ENCODE data around the gene DIPK1B.
"Not testable (repeated sequence)": the region's sequence is repeated elsewhere in the genome, so short reads cannot be mapped to it uniquely, and the experiment has no call there.

The DIPK1B gene

DNA sequence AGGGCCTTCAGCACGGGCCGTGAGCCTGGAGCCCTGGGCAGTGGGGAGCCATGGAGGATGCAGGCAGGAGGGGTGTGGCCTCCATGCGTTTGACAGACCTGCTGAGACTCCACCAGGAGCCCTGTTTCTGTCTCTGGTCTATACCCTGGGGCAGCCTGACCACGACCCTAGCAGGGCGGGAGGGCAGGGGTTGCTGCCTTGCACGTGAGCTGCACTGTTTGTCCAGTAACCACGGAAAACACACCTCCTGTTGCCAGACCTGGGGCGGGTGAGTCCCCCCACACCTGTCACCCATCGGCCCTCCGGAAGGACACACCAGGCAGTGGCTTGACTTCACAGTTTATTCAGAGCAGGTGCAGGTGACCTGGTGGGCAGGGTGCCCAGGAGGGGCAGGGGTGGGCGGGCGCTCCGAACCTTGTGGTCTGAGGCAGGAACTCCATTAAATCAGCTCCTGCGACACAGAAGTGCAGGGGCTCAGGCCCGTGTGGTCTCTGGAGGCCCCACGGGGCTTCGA, 41.7 kb downstream of the DIPK1B start:
- no peak for DNase-seq (ENCODE audit: low read depth)

DNA sequence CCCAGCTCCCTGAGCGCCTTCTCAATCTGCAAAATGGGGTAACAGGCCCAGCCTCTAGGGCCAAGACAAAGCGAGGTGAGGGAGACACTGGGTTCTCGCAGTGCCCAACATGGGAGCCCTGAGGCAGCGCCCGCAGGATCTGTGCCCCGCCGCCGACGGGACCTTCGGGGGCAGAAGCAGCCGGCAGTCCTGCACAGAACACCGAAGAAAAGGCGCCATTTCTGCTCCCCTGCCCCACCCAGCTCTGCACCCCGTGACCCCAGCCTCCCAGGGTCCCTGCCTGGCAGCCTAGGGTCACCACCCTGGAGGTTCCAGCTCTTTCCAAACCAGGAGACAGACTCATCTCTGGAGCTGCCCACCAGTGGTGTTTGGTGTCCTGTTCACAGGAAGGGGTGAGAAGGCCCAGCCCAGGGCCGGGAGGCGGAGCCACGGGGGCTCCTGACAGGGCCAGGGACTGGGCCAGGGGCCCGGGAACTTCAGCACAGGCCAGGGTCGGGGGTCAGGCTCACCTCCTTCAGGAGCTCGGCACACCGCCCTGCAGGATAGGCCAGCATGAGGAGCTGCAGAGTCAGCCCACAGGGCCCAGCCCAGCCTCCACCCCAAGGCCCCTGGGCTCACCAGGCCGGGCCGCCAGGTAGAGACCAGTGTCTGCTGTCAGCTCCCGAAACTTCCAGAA, 42.4 kb downstream of the DIPK1B start:
- DNase-seq (ENCODE audit: low read depth), result no peak

GRCh38 chr9:136755302-136756133, 43.1 kb downstream of the DIPK1B start:
- DNase-seq (ENCODE audit: low read depth), result not testable (repeated sequence)

DNA sequence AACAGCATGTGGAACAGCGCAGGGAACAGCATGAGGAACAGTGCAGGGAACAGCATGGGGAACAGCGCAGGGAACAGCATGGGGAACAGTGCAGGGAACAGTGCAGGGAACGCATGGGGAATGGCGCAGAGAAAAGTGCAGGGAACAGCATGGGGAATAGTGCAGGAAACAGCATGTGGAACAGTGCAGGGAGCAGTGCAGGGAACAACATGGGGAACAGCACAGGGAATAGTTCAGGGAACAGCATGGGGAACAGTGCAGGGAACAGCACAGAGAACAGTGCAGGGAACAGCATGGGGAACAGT, 43.7 kb downstream of the DIPK1B start:
- DNase-seq (ENCODE audit: low read depth), result no peak

DNA sequence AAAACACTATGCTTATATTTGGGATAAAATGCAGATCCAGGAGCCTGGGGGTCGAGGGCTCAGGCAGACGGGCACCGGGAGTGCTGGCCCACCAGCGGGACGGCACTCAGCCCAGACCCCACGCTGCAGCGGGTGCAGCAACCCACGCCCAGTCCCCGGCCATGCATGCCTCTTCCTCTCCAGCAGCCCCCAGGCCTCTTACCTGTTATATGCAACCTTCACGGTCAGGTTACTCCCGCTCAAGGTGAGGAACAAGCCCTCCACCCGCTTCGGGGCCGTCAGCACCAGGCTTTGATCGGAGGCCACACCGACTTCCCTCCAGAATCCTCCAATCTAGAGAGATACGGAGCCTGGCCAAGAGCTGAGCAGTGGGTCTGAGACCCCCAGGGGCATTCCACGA, 44.5 kb downstream of the DIPK1B start:
- no peak for DNase-seq (ENCODE audit: low read depth)

- DNase-seq (ENCODE audit: low read depth), result no peak
These were observed 45.0 kb downstream of the DIPK1B start for GRCh38 chr9:136757328-136757727.

- no peak for DNase-seq (ENCODE audit: low read depth)
These were observed 45.4 kb downstream of the DIPK1B start for GRCh38 chr9:136757751-136758140.

DNA sequence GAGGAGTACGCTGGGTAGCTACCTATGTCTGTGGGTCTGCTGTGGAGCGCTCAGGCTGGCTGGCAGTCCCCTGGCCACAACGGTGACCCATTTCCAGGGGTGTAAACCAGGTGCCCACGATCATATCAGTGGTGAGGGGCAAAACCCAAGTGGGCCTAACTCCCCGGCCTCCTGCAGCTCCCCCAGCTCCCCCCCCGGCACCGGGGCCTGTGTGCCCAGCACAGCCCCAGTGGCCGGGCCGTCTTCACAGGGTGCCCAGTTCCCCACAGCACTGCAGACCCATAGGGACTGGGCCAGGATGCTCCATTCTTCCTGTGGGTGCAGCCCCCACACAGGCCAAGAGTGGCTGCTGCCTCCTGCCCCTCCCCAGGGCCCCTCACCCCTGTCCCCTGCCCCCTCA, 46.6 kb downstream of the DIPK1B start:
- DNase-seq (ENCODE audit: low read depth), result no peak

DNA sequence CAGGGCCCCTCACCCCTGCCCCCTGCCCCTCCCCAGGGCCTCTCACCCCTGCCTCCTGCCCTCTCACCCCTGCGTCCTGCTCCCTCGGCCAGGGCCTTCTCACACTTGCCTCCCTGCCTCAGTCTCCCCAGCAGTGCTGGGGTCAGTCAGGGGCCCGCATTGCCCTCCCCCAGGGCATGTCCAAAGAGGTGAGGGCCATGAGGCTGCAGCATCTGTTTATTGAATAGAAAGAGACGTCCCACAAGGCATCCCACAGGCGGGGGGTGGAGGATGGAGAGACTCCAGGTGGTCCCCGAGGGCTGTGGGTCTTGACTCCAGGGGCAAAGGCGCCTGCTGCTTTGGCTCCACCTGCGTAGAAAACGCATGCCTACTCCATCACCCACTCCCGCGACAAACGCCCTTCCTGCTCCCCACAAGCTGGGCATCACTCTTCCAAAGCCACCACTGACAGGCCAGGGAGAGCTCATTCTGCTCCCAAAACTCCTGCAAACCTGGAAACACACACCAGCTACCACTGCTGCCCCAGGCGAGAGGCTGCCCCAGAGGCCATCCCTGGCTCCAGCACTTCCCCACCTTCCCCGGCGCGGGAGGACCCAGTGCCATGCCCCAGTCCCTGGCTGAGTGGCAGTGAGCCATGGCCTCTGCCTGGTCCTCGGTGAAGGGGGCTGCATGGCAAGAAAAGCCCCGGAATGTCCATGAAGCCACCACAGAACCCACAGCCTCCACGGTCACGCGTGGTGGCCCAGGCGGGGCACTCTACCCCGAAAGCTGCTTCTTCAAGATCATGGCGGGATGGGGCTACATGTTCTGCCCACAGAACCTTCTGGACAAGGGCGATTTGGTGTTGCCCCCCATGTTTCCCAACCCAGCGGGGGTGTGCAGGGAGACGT, 47.3 kb downstream of the DIPK1B start:
- DNase-seq (ENCODE audit: low read depth), result no peak

DNA sequence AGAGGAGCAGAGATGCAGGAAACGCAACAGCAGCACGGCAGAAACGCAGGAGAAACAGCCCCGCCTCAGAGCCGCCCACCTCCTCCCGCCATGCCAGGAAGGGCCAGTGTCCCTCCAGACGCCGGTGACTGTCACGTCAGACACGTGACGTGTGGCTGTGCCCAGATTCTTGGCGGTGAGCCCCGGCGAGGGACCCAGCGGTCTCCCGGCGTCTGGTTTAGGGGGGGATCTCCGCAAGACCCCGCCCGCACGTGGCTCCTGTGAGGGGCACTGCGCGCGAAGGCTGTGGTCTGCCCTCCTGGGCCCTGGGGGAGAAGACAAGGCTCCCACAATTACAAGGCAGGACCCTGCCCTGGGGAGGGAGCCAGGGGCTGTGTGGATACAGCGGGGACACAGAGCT, 48.1 kb downstream of the DIPK1B start:
- DNase-seq (ENCODE audit: low read depth), result no peak

DNA sequence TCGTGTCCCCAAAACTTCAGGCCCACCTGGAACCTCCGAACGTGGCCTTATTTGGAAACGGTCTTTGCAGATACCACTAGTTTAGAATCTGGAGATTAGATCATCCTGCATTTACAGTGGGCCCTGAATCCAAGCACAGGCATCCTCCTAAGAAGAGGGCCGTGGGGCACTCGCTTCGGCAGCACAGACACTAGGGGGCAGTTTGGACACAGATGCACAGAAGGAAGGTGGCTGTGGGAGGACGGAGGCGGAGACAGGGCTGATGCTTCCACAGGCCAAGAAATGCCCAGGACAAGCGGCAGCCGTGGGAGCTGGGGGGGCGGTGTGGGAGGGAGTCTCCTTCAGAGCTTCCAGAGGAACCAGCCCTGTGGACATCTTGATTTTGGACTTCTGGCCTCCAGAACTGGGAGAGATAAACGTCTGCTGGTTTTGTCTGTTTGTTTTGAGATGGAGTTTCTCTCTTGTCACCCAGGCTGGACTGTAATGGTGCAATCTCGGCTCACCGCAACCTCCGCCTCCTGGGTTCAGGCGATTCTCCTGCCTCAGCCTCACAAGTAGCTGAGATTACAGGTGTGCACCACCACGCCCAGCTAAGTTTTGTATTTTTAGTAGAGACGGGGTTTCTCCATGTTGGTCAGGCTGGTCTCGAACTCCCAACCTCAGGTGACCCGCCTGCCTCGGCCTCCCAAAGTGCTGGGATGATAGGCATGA, 48.6 kb downstream of the DIPK1B start:
- DNase-seq (ENCODE audit: low read depth), result not testable (repeated sequence)

GRCh38 chr9:136761545-136761981, 49.2 kb downstream of the DIPK1B start:
- DNase-seq (ENCODE audit: low read depth), result no peak

DNA sequence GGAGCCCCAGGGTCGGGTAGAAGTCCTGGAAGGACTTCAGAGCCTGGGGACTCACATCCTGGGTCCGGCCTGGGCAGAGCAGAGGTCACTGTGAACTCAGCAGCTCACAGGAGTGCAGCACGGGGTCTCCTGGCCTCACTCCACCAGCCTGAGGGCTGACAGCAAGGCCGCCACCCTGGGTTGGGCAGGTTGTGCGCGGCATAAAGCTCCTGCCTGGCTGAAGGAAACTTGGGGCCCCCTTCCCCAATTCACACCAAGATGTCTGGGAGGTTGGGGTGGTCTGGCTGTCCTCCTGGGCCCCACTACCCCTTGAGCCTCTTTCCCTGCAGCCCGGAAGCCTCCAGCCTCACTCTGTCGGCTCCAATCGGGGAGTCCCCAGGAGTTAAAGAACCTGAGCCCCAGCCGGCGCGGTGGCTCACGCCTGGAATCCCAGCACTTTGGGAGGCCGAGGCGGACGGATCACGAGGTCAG, 49.9 kb downstream of the DIPK1B start:
- DNase-seq (ENCODE audit: low read depth), result no peak

DNA sequence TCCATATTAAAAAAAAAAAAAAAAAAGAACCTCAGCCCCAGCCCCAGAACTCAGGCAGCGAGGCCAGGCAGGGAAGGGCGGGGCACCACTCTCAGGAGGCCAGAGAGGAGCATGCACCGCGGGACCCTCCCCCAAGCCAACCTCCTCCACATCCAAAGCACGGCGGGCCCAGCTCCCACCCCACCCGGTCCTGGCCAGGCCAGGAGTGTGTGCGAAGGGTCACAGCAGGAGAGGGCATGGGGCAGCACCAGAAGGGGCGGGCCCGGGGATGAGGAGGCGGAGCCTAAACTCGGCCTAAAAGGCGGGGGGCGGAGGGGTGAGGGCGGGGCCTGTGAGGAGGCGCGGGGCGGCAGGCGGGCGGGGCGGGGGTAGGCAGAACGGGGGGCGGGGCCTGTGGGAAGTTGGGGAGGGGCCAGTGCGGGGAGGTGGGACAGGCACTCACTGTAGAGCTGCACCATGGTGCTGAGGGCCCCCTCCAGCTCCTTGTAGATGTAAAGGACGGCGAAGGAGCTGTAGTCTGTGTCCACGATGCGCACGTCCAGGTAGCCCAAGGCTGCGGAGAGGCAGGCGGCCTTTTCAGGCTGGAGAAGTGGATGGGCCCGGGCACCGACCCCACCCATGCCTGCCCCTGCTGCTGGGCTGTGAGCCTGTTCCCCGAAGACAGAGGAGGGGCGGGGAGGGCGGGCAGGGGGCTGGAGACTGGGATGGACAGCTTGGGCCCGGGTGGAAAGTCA, 50.7 kb downstream of the DIPK1B start:
- no peak for DNase-seq (ENCODE audit: low read depth)

DNA sequence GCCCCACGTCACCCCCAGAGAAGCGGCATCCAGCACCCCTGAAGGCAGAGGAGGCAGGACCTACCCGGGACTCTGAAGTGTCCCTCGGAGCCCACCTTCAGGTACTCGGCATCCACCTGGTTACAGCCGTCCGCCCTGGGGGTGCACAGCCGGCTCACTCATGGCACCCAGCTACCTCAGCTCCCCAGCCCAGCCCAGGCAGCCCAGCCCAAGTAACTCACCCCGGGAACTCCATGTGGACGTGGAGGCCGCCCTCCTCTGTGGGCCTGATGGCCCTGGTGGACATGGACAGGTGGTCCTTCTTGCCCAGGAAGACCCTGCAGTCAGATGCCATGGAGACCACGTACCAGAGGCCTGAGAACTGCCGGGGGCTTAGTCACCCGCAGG, 51.3 kb downstream of the DIPK1B start:
- no peak for DNase-seq (ENCODE audit: low read depth)

DNA sequence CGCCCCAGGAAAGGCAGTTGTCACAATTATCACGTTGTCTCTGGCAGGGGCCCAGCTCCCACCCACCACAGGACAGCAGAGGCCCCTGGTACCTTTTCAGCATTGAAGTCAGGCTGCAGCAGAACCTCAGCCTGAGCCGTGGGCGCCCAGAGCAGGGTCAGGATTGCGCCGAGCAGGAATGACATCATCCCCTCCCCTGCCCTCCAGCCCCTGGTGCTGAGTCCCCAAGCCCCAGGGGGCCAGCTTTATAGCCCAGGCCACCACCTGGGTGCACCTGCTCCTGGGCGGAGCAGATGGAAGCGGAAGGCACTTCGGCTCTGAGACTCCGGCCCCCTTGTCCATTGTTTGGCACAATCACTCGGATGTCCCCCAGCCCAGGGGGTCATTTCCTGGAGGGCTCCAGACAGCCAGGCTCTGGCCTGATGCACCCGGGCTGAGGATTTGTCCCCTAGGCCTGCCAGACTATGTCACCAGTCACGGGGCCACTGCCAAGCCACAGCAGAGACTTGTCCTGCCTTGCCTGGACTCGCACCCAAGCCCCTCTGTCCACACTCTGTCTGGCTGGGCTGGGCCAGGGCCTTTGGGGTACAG, 52.0 kb downstream of the DIPK1B start, which contains the start of gene LCN15:
LCN15 (minus strand) TSS at position 218 of the 591 bp plus-strand sequence; CDS start at position 188, 30 bp downstream.
- no peak for DNase-seq (ENCODE audit: low read depth)

DNA sequence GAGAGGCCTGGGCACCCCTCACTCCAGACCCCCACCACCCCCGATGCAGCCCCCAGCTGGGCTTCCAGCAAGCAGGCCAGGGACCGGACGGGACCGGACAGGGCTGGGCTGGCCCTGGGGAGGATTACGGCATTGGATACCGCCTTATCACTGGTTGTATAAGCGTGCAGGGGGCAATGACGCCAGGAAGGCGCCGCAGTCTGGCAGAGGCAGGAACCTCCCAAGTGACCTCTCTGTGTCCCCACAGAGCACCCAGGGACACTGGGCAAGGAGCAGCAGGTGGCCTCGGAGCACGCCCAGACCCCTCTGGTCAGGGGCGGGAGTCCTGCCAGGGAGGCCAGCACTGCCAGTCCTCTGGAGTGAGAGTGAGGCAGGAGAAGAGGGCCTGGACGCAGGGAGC, 52.7 kb downstream of the DIPK1B start:
- DNase-seq (ENCODE audit: low read depth), result no peak

DNA sequence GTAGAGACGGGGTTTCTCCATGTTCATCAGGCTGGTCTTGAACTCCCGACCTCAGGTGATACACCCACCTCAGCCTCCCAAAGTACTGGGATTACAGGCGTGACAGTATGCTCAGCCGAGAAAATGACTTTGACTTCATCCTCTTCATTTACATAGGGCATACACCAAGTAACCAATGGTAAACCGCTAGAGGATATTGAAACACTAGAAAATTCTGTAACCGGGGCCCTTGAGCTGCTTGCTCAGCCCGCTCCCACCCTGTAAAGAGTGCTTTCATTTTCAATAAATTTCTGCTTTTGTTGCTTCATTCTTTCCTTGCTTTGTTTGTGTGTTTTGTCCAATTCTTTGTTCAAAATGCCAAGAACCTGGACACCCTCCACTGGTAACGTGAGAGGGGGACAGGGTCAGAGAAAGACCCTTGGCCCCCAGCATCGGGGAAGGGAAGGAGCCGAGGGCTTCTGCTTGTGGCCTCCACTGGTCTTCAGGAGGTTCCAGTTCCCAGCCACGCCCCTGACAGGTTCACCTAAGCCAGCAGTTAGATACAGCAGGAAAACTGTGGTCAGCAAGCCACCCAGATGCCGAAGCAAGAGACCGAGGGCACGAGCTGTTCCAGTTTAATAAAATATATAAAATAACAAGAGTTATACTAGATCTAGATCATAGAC, 53.5 kb downstream of the DIPK1B start:
- not testable (repeated sequence) for DNase-seq (ENCODE audit: low read depth)

- DNase-seq (ENCODE audit: low read depth), result not testable (repeated sequence)
These were observed 54.2 kb downstream of the DIPK1B start for GRCh38 chr9:136766410-136767120.
